GM19372 (cell line): ENCODE data around the gene SMAD3.
"Not testable (repeated sequence)": the region's sequence is repeated elsewhere in the genome, so short reads cannot be mapped to it uniquely, and the experiment has no call there.

Source experiments
- ATAC-seq: cut with Tn5 transposase; IDR thresholded peaks from one replicate; pipeline ENCODE4 v1.9.1; 2021; ENCODE audit warnings: mild to moderate bottlenecking, low read depth, moderate library complexity; ENCODE audit not compliant: unreplicated experiment

Gene SMAD3

GRCh38 chr15:67065531-67066005 is at the start of gene SMAD3:
SMAD3 (plus strand) TSS chr15:67065602; CDS start chr15:67066155, 553 bp downstream.
- no peak for ATAC-seq

GRCh38 chr15:67017311-67017710 is 48.1 kb upstream of the SMAD3 start:
- ATAC-seq, result no peak

GRCh38 chr15:67018026-67018425 is 47.4 kb upstream of the SMAD3 start:
- ATAC-seq, result no peak

GRCh38 chr15:67018441-67018840 is 47.0 kb upstream of the SMAD3 start:
- ATAC-seq, result no peak

- no peak for ATAC-seq
Measured at GRCh38 chr15:67019069-67019468, 46.3 kb upstream of the SMAD3 start.

GRCh38 chr15:67019884-67020520 is 45.4 kb upstream of the SMAD3 start:
- no peak for ATAC-seq

GRCh38 chr15:67020668-67021067 is 44.7 kb upstream of the SMAD3 start:
- ATAC-seq, result not testable (repeated sequence)

GRCh38 chr15:67021455-67021854 is 43.9 kb upstream of the SMAD3 start:
- ATAC-seq, result no peak

GRCh38 chr15:67022587-67023105 is 42.8 kb upstream of the SMAD3 start:
- no peak for ATAC-seq

GRCh38 chr15:67023517-67024313 is 41.7 kb upstream of the SMAD3 start:
- ATAC-seq, result no peak

GRCh38 chr15:67024314-67024997 is 40.9 kb upstream of the SMAD3 start:
- no peak for ATAC-seq

GRCh38 chr15:67024998-67025368 is 40.4 kb upstream of the SMAD3 start:
- ATAC-seq, result no peak

- no peak for ATAC-seq
Measured at GRCh38 chr15:67025719-67026609, 39.4 kb upstream of the SMAD3 start.

- no peak for ATAC-seq
Measured at GRCh38 chr15:67026610-67026967, 38.8 kb upstream of the SMAD3 start.

GRCh38 chr15:67028440-67028839 is 37.0 kb upstream of the SMAD3 start:
- not testable (repeated sequence) for ATAC-seq

GRCh38 chr15:67030036-67030762 is 35.2 kb upstream of the SMAD3 start:
- no peak for ATAC-seq

- no peak for ATAC-seq
Measured at GRCh38 chr15:67031331-67031730, 34.1 kb upstream of the SMAD3 start.

- ATAC-seq, result no peak
Measured at GRCh38 chr15:67032608-67033007, 32.8 kb upstream of the SMAD3 start.

- no peak for ATAC-seq
Measured at GRCh38 chr15:67033012-67033411, 32.4 kb upstream of the SMAD3 start.
